ENCODE data around the gene FBXW7.

GRCh38 chr4:152346979-152347378 is 188.9 kb downstream of the FBXW7 start:
- TF ChIP-seq, protein P1, sequence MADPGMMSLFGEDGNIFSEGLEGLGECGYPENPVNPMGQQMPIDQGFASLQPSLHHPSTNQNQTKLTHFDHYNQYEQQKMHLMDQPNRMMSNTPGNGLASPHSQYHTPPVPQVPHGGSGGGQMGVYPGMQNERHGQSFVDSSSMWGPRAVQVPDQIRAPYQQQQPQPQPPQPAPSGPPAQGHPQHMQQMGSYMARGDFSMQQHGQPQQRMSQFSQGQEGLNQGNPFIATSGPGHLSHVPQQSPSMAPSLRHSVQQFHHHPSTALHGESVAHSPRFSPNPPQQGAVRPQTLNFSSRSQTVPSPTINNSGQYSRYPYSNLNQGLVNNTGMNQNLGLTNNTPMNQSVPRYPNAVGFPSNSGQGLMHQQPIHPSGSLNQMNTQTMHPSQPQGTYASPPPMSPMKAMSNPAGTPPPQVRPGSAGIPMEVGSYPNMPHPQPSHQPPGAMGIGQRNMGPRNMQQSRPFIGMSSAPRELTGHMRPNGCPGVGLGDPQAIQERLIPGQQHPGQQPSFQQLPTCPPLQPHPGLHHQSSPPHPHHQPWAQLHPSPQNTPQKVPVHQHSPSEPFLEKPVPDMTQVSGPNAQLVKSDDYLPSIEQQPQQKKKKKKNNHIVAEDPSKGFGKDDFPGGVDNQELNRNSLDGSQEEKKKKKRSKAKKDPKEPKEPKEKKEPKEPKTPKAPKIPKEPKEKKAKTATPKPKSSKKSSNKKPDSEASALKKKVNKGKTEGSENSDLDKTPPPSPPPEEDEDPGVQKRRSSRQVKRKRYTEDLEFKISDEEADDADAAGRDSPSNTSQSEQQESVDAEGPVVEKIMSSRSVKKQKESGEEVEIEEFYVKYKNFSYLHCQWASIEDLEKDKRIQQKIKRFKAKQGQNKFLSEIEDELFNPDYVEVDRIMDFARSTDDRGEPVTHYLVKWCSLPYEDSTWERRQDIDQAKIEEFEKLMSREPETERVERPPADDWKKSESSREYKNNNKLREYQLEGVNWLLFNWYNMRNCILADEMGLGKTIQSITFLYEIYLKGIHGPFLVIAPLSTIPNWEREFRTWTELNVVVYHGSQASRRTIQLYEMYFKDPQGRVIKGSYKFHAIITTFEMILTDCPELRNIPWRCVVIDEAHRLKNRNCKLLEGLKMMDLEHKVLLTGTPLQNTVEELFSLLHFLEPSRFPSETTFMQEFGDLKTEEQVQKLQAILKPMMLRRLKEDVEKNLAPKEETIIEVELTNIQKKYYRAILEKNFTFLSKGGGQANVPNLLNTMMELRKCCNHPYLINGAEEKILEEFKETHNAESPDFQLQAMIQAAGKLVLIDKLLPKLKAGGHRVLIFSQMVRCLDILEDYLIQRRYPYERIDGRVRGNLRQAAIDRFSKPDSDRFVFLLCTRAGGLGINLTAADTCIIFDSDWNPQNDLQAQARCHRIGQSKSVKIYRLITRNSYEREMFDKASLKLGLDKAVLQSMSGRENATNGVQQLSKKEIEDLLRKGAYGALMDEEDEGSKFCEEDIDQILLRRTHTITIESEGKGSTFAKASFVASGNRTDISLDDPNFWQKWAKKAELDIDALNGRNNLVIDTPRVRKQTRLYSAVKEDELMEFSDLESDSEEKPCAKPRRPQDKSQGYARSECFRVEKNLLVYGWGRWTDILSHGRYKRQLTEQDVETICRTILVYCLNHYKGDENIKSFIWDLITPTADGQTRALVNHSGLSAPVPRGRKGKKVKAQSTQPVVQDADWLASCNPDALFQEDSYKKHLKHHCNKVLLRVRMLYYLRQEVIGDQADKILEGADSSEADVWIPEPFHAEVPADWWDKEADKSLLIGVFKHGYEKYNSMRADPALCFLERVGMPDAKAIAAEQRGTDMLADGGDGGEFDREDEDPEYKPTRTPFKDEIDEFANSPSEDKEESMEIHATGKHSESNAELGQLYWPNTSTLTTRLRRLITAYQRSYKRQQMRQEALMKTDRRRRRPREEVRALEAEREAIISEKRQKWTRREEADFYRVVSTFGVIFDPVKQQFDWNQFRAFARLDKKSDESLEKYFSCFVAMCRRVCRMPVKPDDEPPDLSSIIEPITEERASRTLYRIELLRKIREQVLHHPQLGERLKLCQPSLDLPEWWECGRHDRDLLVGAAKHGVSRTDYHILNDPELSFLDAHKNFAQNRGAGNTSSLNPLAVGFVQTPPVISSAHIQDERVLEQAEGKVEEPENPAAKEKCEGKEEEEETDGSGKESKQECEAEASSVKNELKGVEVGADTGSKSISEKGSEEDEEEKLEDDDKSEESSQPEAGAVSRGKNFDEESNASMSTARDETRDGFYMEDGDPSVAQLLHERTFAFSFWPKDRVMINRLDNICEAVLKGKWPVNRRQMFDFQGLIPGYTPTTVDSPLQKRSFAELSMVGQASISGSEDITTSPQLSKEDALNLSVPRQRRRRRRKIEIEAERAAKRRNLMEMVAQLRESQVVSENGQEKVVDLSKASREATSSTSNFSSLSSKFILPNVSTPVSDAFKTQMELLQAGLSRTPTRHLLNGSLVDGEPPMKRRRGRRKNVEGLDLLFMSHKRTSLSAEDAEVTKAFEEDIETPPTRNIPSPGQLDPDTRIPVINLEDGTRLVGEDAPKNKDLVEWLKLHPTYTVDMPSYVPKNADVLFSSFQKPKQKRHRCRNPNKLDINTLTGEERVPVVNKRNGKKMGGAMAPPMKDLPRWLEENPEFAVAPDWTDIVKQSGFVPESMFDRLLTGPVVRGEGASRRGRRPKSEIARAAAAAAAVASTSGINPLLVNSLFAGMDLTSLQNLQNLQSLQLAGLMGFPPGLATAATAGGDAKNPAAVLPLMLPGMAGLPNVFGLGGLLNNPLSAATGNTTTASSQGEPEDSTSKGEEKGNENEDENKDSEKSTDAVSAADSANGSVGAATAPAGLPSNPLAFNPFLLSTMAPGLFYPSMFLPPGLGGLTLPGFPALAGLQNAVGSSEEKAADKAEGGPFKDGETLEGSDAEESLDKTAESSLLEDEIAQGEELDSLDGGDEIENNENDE (IDR thresholded peaks at IDR 0.05; ENCODE audit: insufficient replicate concordance, low read length), result no peak
- TF ChIP-seq CEBPB (IDR thresholded peaks at IDR 0.05; ENCODE audit: low read depth, low read length) (no peak), KDM1A (IDR thresholded peaks at IDR 0.05; ENCODE audit: borderline replicate concordance, low read length) (no peak), POLR2AphosphoS5 (IDR thresholded peaks at IDR 0.05; ENCODE audit: low read depth, low read length) (no peak), EZH2 (IDR thresholded peaks at IDR 0.05; ENCODE audit: low read depth, low read length, severe bottlenecking) (no peak), EP300 (IDR thresholded peaks at IDR 0.05; ENCODE audit: borderline replicate concordance in 1 of 2, low read depth in 2 of 2, low read length in 2 of 2) (no peak), HDAC6 (IDR thresholded peaks at IDR 0.05; ENCODE audit: low read depth, low read length) (no peak), CBX5 (IDR thresholded peaks at IDR 0.05; ENCODE audit: low read depth, low read length) (no peak), JUN (IDR thresholded peaks at IDR 0.05; ENCODE audit: low read depth, low read length) (no peak), SP1 (IDR thresholded peaks at IDR 0.05; ENCODE audit: low read depth, low read length) (no peak), POLR2A (IDR thresholded peaks at IDR 0.05; ENCODE audit: control extremely low read depth in 1 of 2, low read depth in 2 of 2, low read length in 2 of 2) (no peak), FOSL1 (IDR thresholded peaks at IDR 0.05; ENCODE audit: insufficient read depth, low read depth, low read length) (no peak), TCF12 (IDR thresholded peaks at IDR 0.05; ENCODE audit: low read depth, low read length) (no peak)
- TF ChIP-seq, protein P2, sequence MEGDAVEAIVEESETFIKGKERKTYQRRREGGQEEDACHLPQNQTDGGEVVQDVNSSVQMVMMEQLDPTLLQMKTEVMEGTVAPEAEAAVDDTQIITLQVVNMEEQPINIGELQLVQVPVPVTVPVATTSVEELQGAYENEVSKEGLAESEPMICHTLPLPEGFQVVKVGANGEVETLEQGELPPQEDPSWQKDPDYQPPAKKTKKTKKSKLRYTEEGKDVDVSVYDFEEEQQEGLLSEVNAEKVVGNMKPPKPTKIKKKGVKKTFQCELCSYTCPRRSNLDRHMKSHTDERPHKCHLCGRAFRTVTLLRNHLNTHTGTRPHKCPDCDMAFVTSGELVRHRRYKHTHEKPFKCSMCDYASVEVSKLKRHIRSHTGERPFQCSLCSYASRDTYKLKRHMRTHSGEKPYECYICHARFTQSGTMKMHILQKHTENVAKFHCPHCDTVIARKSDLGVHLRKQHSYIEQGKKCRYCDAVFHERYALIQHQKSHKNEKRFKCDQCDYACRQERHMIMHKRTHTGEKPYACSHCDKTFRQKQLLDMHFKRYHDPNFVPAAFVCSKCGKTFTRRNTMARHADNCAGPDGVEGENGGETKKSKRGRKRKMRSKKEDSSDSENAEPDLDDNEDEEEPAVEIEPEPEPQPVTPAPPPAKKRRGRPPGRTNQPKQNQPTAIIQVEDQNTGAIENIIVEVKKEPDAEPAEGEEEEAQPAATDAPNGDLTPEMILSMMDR (IDR thresholded peaks at IDR 0.05; ENCODE audit: control extremely low read depth in 1 of 3, insufficient read depth in 1 of 3, low read depth in 1 of 3, low read length in 3 of 3), result no peak
